Activated naive CD4-positive, alpha-beta T cell treated with anti-CD3 and anti-CD28 coated beads, Interleukin-2, amount 50 U/mL, for 16 hours (primary cell): ENCODE results near the gene SLC25A17.
"Not testable (repeated sequence)": the region's sequence is repeated elsewhere in the genome, so short reads cannot be mapped to it uniquely, and the experiment has no call there.

Source experiments
- DNase-seq: peaks from one replicate; pipeline ENCODE4 v3.0.0-alpha.2; 2020

The SLC25A17 gene, protein sequence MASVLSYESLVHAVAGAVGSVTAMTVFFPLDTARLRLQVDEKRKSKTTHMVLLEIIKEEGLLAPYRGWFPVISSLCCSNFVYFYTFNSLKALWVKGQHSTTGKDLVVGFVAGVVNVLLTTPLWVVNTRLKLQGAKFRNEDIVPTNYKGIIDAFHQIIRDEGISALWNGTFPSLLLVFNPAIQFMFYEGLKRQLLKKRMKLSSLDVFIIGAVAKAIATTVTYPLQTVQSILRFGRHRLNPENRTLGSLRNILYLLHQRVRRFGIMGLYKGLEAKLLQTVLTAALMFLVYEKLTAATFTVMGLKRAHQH

DNA sequence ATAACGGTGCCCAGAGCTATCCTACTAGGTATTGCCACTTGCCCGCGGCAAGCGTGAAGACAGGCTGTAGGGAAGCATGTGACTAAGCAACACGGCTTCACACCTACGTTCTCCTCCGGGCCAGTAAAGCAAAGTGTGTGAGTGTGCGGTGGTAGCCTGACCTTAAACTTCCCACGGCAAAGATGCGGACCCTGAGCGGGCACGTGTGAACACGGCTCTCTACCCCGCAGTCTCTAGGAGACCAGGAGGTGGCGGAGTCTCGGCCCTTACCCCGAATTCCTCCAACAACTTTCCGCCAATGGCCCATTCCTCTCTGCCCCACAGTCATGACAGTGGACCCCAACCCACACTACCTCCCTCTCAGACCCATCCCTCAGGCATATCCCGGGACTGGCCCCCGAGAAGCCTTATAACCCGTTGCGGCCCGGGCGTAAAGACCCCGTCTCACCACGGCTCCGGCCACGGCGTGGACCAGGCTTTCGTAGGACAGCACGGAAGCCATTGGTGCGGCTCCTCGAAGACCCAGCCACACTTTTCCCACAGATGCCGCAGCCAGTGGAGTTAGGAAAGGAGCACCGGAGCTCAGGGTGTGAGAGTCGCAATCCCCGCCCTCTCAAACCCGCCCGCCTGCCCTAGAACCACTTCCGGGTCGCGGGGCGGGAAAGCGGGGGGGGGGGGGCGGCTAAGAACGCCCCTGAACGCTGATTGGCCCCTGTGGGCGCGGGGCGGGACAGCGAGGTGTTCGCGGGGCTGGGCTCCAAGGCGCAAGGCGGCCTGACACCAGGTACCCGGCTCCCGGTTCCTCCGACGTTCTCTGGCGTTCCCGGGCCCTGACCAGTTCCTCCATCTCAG is at the start of gene SLC25A17:
Gene SLC25A17, minus strand, starts transcription at position 600 of the 852 bp plus-strand sequence. Its CDS starts 98 bp downstream, at position 502.
- DNase-seq, result peak; percentile 89

GRCh38 chr22:40868379-40868778 is 49.2 kb upstream of the SLC25A17 start:
- DNase-seq, result not testable (repeated sequence)

DNA sequence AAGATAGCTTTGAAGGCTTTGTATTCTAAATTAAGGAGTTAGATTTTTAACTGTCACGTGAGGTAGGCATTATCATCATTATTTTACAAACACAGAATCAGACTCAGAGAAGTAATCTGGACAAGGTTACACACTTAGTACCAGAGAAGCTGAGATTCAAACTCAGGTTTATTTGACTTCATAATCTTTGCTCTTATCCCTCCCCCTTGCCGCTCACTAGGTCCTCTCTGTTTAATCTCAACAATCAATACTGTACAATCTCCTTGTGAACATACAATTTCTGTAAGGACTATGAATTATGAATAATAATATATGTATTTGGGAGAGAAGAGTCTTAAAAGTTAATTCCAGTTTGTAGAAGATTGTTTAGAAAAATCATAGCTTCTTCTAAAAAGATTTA is 48.0 kb upstream of the SLC25A17 start:
- DNase-seq, result no peak

DNA sequence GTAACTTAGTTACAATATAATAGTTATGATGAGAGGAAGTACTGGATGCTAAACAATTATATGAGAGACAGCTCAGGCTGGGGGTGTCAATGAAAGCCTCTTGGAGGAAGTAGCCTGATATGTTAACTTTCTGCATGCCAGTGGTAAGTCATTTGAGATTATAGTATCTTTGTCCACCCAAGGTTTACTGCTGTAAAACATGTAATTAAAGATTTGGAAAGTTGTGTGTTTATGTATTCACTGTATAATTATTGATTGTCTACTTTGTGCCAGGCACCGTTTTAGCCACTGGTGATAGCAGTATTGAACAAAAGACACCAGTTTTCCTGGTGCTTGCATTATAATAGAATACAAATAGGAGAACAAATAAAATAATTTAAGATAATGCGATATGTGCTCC is 43.4 kb upstream of the SLC25A17 start:
- DNase-seq, result no peak

GRCh38 chr22:40862013-40862412 is 42.9 kb upstream of the SLC25A17 start, which contains the start of gene DNAJB7:
DNAJB7 (minus strand) TSS chr22:40862113; CDS start chr22:40861994, 119 bp downstream.
- no peak for DNase-seq

DNA sequence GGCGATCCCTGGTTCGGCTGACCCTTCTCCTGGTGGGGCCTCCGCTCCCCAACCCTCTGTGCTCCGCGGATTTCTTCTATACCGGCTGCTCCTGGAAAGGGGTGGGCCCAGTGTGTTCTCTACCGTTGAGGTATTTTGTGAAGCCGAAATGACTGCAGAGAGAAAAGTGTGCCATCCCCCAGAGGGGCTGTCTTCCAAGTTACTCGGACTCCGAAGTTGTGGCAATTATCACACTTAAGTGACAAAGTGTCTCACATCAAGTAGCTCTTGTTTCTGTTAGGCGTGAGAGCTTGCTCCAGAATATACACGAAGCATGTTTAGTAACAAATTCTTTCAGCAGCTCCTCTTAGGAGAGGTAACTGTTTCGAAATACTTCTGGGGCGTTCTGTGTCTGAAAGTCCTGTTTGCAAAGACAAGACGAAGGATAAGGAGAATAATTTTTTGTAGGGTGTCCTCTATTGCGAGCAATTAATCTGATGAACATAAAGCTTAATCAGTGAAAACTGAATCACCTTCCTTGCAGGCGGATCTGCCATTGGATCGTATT is 38.2 kb upstream of the SLC25A17 start:
- DNase-seq, result no peak

DNA sequence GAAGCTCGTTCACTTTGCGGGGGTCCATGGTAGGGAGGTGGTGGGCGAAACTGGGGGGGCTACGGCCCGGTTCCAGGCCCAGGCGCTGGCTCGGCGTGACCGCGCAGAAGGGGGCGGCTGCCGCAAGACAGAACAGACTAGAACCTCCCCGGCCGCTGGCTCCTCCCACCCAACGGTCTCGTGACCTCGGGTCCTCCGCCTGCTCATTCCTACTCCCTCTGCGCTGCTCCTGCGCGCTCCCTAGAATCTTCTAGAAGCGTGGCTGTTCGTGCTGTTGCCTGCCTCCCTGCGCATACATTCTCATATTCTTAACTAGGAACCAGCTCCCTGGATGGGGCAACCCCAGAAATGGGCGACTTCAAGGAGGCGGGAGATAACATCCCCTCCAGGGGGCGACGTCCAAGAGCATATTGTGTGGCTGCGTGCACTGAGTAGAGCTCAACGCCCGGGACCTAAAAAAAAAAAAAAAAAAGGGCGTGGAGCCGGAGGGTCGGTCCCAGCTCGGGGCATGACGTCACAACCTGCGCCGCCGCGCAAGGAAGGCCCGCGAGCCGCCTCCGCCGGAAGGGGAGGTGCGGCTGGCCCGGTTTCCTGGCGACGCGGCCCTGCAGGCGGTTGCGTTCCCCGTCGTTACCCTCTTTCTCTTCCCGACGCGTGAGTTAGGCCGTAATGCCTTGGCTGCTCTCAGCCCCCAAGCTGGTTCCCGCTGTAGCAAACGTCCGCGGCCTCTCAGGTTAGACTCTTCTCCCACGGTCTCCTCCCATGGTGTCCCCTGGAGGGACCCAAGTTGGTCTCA is 37.6 kb upstream of the SLC25A17 start, which contains the start of the genes ST13 and XPNPEP3:
Gene ST13, minus strand, starts transcription at position 127 of the 796 bp plus-strand sequence. Its CDS starts 99 bp downstream, at position 28.
Gene XPNPEP3, plus strand, starts transcription at position 636 of the 796 bp plus-strand sequence. Its CDS starts 34 bp downstream, at position 670.
- peak; percentile 98 for DNase-seq

DNA sequence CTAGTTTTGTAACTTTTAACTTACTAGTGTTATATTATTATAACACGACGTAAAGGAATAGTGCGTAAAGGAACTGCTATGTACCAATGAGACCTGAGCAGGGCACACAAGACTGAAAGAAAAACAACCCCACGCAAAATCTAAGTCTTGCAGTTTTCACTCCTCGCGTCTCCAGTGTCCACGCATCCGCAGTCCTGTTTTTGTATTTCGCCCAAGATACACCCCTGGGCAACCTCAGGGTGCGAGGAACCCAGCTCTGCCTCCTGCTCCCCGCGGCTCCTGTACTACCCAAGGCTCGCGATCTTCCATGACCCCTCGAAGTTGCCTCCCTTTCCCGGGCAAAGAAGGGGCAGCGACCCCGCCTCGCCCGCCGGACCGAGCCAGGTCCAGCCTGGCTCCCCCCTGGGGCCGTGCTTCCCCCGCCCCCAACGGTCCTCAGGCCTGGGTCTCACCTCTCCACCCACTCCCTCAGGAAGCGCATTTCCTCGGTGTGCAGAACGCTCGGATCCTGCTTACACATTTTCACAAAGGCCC is 36.9 kb upstream of the SLC25A17 start:
- no peak for DNase-seq

DNA sequence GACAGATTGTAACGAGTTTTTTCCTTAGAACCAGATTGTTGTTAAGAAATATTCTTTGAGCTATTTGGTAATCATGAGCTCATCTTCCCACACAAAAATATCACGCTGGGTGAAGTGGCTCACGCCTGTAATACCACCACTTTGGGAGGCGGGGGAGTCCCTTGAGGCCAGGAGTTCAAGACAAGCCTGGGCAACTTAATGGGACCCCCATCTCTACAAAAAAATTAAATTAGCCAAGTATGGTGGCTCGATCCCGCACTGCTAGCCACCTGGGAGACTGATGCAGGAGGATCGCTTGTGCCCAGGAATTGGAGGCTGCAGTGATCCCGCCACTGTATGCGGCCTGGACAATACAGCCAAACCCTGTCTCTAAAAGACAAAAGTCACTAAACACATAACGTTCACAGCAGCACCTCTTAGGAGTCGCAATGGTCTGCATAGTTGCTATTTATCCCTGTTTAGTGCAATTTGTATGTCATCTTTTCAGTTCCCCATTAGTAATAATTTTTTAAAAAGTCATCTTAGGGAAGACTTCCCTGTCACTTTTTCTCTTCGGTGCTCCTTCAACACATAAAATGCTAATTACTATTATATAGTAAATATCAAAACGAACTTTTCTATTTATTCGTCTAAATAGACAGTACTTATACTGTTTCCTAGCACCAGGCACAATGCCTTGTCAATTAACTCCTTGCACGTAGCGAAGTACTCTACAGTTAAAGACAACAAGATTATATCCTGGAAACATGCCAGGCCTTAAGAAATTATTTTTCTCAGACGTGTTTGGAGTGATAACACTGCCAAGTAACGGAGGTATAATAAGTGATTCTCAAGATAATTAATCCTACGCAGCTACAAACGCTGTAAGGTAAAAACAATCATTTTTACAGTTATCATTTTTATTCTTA is 36.2 kb upstream of the SLC25A17 start:
- no peak for DNase-seq

- DNase-seq, result no peak
These were observed 34.8 kb upstream of the SLC25A17 start for GRCh38 chr22:40853961-40854360.

- no peak for DNase-seq
These were observed 34.2 kb upstream of the SLC25A17 start for GRCh38 chr22:40853333-40853732.

DNA sequence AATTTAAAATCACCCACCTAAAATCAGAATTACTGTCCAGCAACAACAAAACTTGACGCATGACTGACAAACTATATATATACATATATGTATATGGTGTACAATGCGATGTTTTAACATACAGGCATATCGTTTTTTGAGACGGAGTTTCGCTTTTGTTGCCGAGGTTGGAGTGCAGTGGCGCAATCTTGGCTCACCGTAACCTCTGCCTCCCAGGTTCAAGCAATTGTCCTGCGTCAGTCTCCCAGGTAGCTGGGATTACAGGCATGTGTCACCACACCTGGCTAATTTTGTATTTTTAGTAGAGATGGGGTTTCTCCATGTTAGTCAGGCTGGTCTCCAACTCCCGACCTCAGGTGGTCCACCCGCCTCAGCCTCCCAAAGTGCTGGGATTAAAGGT is 26.7 kb upstream of the SLC25A17 start:
- not testable (repeated sequence) for DNase-seq

- DNase-seq, result no peak
These were observed 25.8 kb upstream of the SLC25A17 start for GRCh38 chr22:40844951-40845350.

- no peak for DNase-seq
These were observed 19.3 kb upstream of the SLC25A17 start for GRCh38 chr22:40838486-40838885.

GRCh38 chr22:40834619-40835018 is 15.5 kb upstream of the SLC25A17 start:
- no peak for DNase-seq

DNA sequence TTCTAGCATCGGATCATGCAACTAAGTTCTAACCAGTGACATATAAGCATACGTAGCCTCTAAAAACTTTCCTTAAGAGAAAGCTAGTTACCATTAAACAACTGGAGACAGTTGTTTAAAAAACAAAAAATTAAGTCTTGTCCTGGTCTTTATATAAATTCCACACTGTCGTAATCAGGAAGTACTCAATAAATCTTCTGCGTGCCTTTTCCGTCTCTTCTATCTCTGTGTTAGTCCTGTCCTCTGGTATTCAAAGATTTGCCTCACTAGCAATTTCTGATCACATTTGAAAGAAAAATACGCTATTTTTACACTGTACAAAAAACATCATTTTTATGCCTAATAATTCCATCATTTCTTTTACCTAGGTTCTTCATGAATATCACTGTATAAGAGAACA is 10.0 kb upstream of the SLC25A17 start:
- no peak for DNase-seq

DNA sequence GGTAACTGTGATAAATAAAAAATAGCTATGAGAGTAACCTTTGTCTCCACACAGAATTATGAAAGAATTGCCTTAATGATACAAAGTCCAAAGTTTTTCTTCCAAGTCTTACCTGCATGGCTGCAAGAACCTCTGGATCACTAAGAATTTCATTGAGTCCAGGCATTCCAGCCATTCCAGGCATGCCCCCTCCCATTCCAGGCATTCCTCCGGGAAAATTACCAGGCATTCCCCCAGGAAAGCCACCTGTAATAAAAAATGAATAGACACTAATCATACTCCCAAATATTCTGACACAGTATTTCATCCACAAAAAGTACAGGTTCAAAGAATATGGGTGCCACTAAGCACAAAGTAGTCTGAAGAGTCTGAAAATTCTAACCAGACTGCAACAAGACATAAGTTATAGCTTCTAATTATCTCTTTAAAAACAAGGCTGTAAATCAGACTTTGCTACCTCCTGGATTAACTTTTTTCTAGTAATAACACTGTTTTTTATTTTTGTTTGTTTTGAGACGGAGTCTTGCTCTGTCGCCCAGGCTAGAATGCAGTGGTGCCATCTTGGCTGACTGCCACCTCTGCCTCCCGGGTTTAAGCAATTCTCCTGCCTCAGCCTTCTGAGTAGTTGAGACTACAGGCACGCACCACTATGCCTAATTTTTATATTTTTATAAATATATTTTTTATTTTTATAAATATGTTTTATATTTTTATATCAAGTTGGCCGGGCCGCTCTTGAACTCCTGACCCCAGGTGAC is 8.0 kb upstream of the SLC25A17 start:
- no peak for DNase-seq

- not testable (repeated sequence) for DNase-seq
These were observed 7.1 kb upstream of the SLC25A17 start for GRCh38 chr22:40826292-40826691.

GRCh38 chr22:40823426-40823825 is 4.3 kb upstream of the SLC25A17 start:
- DNase-seq, result no peak

DNA sequence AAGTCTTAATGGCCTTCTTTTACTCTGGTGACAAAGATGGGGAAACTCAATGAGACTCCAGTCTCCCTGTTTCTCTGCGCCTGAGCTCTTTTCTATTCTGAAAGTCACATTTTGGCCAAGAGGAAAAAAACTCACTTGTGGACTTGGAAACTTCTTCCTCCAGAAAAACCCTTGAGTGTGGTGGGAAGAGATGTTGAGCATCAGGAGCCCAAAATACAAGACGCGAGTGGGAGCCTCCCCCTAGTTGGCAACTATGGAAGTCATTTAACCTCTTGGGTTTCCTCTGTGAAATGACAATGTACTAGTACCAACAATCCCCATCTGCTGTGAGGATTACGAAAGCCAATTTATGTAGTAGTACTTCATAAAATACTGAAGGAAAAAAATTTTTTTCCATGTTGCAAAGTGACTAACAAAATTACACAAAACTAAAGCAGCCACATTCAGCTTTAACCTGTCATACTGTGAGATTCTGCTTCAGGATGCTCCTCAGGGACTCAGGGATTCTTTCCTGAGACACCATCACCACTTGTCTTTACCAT is 524 bp upstream of the SLC25A17 start:
- no peak for DNase-seq
